SKM-1 treated with dmso at 0.1 percent for 144 hours (cell line): ENCODE data around the gene KIF20B.
"Not testable (repeated sequence)": the region's sequence is repeated elsewhere in the genome, so short reads cannot be mapped to it uniquely, and the experiment has no call there.

ENCODE experiments used
- DNase-seq: peaks from one replicate; lab custom pipeline; 2025; ENCODE audit not compliant: unreplicated experiment; lab: John Stamatoyannopoulos, UW

Gene KIF20B

DNA sequence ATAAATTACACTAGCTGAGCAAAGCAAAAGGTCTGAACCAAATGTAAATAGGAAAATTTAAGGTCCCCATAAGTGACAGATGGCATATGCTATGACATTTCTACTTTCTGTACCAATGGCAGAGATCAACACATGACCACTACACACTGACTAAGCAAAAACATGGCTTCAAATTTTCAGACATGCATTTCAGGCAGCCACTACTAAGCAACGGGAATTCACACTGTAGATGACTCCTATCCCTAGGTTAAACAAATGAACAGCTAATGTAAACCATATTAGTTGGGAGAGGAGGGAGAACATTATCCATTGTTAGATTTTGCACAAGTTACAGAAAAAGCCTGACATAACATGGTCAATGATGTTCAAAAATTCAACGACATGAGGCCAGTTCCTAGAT, 11.4 kb upstream of the KIF20B start:
- DNase-seq: no peak

DNA sequence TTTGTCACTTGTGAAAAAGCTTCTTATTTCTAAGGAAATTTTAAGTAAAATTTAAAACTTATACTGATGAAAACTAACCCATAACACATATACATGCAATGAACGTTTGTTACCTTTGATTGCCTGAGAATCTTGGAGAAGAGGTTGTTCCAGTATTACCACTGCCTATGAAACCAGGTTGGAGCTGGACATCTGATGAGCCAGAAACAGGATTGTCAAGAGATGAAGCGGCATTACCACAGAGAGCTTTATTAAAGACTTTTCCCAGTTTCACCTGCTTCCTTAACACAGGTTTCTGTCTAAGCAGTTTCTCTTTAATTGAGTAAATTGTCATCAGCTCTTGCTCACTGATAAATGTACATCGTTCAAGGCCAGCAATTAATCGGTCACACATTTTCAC, 9.0 kb upstream of the KIF20B start:
- DNase-seq: no peak

DNA sequence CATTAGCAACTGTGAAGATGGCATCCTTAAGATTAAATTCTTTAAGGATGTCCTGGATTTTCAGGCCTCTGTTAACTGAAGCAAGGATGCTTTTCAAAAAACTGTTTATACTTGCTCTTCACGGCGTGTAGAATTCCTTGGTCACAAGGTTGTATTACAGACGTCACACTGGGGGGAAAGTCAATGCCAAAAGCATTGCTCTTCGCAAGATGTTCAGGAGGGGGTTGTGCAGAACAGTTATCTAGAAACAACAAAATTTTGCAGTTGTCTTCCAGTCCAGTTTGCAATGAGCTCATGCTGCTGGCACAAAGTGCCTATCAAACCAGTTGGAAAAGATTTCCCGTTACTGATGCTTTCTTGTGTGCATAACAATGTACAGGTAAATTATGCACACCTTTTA, 8.2 kb upstream of the KIF20B start:
- no peak for DNase-seq

DNA sequence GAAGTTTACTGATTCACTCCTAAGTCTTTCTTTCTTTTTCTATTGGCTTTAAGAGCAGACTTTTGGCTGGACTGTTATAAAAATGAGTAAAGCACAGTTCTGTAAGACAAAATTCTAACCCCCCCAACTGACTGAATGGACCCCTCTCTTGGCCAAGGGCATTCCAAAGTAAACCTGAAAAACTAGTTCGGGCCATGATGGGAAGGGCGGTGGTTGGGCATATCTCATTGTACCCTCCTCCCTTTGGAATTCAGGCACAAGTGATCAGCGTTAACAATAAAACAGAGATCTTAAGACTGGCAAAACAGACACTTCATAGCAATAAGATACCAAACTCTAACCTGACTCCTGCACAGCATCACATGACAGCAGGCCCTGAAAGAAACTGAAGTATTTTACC, 6.1 kb upstream of the KIF20B start:
- DNase-seq: no peak

DNA sequence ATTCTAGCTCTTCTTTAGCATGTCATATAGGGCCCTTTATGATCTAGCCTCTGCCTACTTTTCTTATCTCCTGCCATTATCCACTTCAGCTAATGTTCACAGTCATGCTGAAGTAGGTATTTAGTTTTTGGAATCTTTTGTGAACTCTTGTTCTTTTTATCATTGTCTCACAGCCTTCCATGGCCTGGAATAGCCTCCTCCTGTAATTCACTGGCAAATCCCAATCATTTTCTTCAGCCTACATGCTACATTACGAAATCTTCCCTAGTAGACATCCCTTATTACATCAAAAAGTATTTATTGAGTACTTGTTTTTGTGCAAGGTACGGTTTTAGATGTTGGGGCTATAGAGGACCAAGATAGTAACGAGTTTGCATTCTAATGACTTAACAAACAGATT, 3.4 kb upstream of the KIF20B start:
- no peak for DNase-seq

DNA sequence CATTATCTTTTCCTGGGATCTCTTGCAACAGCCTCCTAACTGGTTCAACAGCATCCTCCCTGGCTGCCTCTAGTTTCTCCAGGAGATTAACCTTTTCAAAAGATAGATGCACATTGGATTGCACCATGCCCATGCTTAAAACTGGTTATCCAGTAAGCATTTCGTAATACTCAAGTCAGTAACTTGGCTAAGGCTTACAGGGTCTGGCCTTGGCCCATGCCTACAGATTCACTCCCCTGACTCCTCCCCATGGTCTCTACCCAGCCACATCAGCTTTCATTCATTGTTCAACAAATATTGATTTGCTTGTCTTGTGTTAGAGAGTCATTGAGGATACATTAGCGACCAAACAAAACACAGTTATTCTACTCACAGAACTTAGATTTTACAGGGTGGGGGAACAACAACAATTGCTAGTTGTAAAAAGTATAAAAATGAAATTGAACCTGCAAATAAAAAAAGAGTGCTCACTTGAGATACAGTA, 1.8 kb upstream of the KIF20B start:
- peak; percentile 3 for DNase-seq

DNA sequence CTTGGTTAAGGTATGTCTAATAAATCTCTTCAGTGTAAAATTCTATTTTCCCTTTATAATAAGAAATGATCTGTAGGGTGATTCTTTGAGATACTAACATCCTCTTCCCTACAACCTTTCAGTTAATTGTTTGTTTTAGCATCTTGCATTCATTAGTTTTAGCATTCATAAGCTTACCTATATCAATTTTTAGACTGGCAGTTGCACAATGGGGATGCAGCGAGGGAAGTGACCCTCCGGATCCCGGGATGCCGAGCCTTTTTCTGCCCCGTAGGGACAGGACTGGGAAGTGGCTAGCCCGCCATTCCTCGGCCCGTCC, 508 bp upstream of the KIF20B start:
- no peak for DNase-seq

DNA sequence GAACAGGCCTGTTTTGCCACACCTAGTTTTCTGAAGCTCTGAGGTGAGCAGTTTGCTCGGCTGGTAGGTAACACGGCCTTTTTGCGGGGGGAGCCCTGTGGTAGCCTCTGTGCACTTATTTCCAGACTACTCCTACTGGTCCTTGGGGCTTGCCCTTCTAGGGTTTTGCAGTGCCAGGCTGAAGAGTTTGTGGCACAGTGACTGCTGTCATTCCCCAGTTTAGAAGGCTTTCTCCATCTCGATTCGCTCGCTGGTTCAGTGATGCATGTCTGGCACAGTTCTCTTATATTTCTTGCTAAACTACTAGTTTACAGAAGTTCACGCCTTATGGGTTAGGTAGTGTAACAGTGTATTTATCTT, 711 bp downstream of the KIF20B start:
- DNase-seq: no peak

DNA sequence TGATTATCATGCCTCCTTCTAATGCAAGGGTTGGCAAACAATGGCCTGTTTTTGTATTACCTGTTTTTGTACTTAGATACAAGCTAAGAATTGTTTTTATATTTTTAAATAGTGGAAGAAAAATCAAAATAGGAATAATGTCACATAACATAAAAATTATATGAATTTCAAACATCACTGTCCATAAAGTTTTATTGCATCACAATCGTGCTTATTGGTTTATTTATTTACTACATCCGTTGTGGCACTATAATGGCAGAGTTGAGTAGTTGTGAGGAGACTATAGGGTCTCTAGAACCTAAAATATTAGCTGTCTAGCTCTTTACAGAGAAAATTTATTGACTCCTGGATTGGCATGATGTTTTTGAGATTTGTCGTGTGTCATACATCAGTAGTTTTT, 4.1 kb downstream of the KIF20B start:
- no peak for DNase-seq

DNA sequence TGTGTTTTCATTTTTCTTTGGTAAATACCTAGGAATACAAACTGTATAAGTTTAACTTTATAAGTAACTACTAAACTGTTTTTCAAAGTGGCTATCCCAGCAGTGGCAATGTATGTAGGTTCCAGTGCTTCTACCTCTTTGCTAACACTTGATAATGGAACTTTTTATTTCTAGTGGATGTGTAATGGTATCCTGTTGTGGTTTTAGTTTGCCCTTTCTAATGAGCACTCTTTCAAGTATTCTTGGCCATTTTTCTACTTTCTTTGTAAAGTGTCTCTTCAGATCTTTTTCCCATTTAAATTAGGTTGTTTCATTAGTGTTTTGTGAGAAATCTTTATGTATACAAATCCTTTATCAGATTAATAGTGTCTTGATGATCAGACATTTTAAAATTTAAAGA, 4.6 kb downstream of the KIF20B start:
- no peak for DNase-seq

DNA sequence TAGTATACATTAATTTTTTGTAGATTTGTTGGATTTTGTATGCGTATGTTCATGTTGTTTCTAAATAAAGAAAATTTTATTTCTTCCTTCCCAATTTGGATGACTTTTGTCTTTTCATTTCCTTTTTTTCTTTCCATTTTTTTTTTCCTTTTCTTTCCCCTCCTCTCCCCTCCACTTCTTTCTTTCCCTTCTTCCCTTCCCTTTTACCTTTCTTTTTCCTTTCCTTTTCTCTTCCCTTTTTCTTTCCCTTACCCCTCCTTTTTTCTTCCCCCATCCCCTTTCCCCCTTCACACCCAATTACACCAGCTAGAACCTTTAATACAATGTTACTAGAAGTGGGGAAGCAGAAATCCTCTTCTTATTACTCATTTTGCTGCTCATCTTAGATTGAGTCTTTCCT, 6.0 kb downstream of the KIF20B start:
- no peak for DNase-seq

DNA sequence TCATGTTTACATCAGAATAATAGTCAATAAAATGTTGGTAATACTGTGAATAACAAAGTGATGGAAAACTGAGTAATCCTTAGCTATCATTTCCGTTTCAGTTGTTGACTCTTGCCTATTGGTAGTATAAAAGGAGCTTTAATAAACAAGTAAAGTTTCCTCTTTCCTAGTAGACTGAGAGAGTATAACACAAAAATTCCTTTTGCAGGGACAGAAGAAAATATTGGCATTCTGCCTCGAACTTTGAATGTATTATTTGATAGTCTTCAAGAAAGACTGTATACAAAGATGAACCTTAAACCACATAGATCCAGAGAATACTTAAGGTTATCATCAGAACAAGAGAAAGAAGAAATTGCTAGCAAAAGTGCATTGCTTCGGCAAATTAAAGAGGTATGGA, 9.4 kb downstream of the KIF20B start:
- DNase-seq: no peak

DNA sequence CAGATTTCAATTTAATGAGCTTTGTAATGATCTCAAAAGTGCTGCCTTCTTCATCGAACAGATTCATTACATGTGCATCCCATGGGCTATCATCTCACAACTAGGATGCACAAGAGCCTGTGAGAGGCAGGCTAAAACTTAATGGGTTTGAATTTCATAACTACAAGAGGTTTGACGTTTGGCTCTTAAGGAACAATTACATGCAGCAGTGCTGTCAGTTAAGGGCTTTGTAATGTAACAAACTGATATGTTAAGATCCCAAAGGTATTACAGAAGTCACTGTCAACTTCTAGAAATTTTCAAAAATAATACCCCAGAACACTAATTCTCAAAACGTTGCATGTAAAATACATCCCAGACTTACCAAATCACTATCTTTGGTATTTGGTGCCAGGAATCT, 33.2 kb downstream of the KIF20B start:
- DNase-seq: no peak

DNA sequence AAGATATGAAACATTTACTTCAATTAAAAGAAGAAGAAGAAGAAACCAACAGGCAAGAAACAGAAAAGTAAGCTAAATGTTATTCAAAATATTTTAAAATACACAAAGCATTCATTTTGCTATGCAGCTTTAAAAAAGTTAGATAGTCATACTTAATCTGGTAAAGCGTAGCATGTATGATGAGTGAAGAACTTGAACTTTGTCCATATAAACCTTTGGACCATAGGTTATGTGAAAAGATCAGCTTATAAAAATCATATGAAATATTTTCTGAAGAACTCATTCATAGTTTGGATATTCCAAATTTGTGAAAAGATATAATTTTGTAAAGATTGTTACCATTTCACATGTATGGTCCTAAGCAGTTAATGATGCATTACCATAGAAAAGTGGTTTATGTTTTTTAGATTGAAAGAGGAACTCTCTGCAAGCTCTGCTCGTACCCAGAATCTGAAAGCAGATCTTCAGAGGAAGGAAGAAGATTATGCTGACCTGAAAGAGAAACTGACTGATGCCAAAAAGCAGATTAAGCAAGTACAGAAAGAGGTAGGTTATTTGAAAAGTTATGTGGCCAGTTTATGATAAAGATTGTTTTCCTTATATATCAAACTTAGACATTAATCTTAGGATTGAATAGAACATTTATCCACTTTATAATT, 37.3 kb downstream of the KIF20B start:
- peak; percentile 6 for DNase-seq

DNA sequence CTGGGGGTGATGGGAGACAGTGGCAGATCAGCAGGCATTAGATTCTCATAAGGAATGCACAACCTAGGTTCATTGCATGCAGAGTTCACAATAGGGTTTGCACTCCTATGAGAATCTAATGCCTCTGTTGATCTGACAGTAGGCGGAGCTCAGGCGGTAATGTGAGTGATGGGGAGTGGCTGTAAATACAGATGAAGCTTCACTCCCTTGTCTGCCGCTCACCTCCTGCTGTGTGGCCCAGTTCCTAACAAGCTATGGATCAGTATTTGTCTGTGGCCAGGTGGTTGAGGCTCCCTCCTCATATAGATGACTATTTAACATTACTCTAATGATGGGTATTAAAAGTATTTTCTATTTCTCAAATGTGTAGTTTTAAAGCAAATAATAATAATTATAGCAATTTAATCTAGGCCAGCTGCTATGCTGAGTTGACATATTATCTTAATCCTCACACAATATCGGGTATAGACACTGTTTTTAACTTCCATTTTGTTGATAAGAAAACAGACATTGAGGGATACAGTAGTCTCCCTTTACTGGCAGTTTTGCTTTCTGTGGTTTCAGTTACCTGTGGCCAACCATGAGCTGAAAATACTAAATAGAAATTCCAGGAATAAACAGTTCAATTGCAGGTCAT, 39.9 kb downstream of the KIF20B start:
- no peak for DNase-seq

DNA sequence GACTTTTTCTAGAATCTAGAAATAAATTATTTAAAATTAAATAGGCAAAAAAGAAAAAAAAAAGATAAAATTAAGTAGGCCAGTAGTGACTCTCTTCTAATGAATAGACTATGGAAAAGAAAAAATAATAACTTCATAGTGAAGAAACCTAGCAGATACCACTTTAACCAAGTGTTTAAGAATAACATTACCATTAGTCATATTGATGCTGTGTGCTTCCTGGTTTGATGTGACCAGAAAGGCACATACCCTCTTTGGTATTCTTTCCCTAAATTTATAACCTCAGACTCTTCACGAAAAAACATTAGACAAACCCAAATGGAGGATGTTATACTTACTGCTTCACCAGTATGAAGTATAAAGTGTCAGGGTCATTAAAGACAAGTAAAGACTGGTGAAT, 42.6 kb downstream of the KIF20B start:
- DNase-seq: no peak

DNA sequence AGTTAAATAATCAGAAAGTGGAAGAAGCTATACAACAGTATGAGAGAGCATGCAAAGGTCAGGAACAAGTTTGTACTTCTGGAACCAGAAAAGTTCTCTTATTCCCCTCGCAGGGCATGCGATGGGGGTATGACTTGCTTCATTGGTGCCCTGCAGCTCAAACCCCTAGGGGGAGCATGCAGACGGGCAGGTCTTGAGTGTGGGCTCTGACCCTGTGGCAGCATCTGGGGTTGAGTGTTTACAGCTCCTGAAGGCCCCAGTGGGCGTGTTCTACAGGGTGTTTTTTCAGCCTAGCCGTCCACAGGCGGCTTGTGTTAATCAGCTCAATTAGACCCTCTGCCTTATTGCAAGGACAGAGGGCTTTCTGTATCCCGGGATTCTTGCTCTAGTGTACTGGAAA, 44.5 kb downstream of the KIF20B start:
- DNase-seq: no peak

DNA sequence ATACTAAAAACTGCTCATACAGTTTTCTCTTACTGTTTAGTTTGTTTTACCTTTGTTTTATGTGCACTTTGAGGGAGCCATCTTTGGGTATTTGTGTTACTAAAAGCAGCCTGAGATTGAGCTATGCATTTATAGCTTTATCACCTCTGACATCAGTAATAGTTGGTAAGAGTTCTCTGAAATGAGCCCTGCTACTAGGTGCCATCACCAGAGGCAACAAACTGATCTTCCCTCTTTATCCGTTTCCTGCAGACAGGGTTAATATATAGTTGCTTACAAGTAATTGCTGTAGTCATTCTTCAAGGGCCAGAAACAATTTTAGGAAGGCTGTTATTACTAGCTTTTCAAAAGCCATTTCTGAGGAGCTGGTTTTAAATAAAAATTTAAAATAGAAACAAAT, 49.1 kb downstream of the KIF20B start:
- DNase-seq: no peak

DNA sequence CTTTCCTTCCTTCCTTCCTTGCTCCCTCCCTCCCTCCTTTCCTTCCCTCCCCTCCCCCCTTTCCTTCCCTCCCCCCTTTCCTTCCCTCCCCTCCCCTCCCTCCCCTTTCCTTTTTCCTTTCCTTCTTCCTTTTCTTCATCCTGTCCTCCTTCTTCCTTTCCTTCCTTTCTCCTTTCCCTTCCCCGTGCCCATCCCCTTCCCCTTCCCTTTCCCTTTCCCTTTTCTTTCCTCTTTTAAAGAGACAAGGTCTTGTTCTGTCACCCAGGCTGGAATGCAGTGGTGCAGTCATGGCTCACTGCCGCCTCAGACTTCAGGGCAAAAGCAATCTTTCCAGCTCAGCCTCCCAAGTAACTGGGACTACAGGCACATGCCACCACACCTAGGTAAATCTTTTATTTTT, 54.0 kb downstream of the KIF20B start:
- no peak for DNase-seq

DNA sequence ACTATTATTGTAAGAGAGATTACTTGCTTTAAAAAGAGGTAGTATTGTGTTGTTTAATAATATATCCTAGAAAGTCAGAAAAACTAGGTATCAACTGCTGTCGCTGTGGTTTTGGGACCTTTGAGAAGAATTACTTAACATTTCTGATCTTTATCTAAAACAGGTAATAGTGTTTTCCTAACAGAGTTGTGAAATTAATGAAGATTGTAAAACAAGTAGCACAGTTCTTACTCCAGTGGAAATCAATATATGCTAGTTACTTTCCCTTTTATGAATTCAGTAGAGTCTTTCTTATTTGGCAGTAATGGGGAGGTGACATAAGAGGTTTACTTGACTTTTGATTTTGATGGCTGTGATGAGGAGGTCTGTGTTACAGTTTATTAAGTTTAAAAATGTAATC, 58.1 kb downstream of the KIF20B start:
- DNase-seq: no peak

DNA sequence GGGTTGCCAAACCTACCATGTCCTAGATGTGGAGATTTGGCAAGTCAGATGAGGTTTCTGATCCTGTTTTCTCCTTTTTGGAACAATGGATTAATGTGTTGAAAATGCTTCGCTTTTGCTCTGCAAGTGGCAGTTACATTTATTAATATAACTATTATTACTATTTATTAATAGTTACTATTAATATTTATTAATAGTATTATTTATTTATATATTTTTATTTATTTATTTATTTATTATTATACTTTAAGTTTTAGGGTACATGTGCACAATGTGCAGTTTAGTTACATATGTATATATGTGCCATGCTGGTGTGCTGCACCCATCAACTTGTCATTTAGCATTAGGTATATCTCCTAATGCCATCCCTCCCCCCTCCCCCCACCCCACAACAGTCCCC, 62.3 kb downstream of the KIF20B start:
- not testable (repeated sequence) for DNase-seq

DNA sequence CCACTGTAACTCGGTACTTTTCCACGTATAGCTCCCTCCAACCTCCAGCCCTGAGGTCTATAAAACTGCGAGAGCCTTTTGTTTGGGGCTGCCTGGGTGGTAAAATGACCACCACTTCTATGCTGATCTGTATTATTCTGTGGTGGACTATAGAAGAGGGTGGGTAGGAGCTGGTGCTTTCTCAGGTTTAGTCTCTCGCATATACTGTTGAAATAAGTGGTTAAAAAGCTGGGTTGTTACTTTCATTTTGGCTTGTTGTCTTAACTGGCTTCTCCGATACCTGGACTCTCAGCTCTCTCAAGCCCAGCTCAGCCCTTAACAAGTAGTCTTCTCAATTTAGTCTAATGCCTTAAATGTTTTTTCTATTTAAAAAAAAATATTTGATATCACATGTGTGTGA, 70.3 kb downstream of the KIF20B start:
- DNase-seq: no peak

DNA sequence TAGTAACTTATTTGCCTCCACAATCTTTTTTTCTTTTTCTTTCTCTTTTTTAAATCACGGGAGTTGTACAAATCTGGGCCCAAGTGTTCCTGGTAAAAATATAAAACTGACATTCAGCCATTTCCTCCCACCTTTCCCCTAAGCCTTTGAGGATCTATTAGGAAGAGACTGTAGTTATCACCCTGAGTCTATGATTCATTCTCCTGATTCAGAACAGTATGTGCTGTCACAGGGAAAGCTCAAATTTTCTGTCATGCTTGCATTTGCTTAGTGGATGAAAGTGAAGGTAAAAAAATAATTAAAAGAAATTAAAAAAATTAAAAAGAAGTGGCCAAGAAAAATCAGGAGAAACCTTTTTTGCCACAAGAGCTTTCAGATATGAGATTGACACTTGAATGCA, 71.7 kb downstream of the KIF20B start:
- DNase-seq: no peak
